ENCODE measurements around the gene PRKAG2. TPM values are rescaled to one million over a fixed set of nuclear protein-coding genes. Genes with fewer than 3 reads are reported as not detected.

Gene PRKAG2
- total and polyA plus RNA-seq, 10 donors = 15.8 to 50.9 (median 32.8) TPM

- Histone ChIP-seq H3K4me3 (no peak overlapping the region), H3K36me3 (peaks cover 0 to 8% (median 0%) of the 10 kb centered on the region in 6 donors), H3K9me3 (no peaks in the 10 kb centered on the region), H3K27ac (peak overlapping the region in 7 of 8 donors; percentile 41 to 84 (median 69)), H3K27me3 (replicated peaks in 1 of 7) (no peaks in the 10 kb centered on the region), H3K4me1 (peaks cover 0 to 40% (median 16%) of the 10 kb centered on the region in 6 donors)
- intact Hi-C loops (cut with DNase I; ENCODE audit: low total_unique reads) = no loop called here
- WGBS, 5 donors = 60 to 75% (median 67%) methylated on average over 16 of the region's 16 CpGs
- TF ChIP-seq POLR2AphosphoS5 (IDR thresholded peaks at IDR 0.05) (peak in 2 of 3 donors; percentile 52 to 64), CTCF (IDR thresholded peaks at IDR 0.05 in 8 of 11, conservative IDR thresholded peaks at IDR 0.05 in 3 of 11) (no peak), POLR2A (IDR thresholded peaks at IDR 0.05) (no peak)
- DNase-seq = no peak
Observed at GRCh38 chr7:151687523-151688235, 189.2 kb downstream of the PRKAG2 start.

- no peaks in the 10 kb centered on the region for H3K9me3 ChIP-seq
- WGBS, 5 donors = 64 to 84% (median 79%) methylated on average over 2 of the region's 2 CpGs
- peaks cover 0 to 8% (median 0%) of the 10 kb centered on the region in 6 donors for H3K36me3 ChIP-seq
- TF ChIP-seq CTCF (IDR thresholded peaks at IDR 0.05 in 8 of 11, conservative IDR thresholded peaks at IDR 0.05 in 3 of 11) = no peak
- TF ChIP-seq POLR2AphosphoS5 (IDR thresholded peaks at IDR 0.05) = no peak
- no peak for TF ChIP-seq POLR2A (IDR thresholded peaks at IDR 0.05)
- H3K4me1 ChIP-seq = peaks cover 0 to 40% (median 16%) of the 10 kb centered on the region in 6 donors
- DNase-seq = no peak
- no peaks in the 10 kb centered on the region for H3K27me3 ChIP-seq (replicated peaks in 1 of 7)
- H3K4me3 ChIP-seq = no peak overlapping the region
- H3K27ac ChIP-seq = peak overlapping the region in 7 of 8 donors; percentile 41 to 84 (median 69)
- intact Hi-C loops (cut with DNase I; ENCODE audit: low total_unique reads) = no loop called here
Observed at GRCh38 chr7:151686826-151687225, 190.1 kb downstream of the PRKAG2 start.

- WGBS, 5 donors = 67 to 83% (median 77%) methylated on average over 13 of the region's 13 CpGs
- H3K27ac ChIP-seq = peak overlapping the region in 5 of 8 donors; percentile 20 to 84 (median 69)
- no peak overlapping the region for H3K4me3 ChIP-seq
- H3K27me3 ChIP-seq (replicated peaks in 1 of 7) = no peaks in the 10 kb centered on the region
- no peaks in the 10 kb centered on the region for H3K9me3 ChIP-seq
- H3K4me1 ChIP-seq = peaks cover 0 to 40% (median 16%) of the 10 kb centered on the region in 6 donors
- peaks cover 0 to 8% (median 0%) of the 10 kb centered on the region in 6 donors for H3K36me3 ChIP-seq
- no peak for DNase-seq
- TF ChIP-seq POLR2A (IDR thresholded peaks at IDR 0.05) (no peak), POLR2AphosphoS5 (IDR thresholded peaks at IDR 0.05) (peak in 1 of 3 donors; percentile 37), CTCF (IDR thresholded peaks at IDR 0.05 in 8 of 11, conservative IDR thresholded peaks at IDR 0.05 in 3 of 11) (no peak)
- intact Hi-C loops (cut with DNase I; ENCODE audit: low total_unique reads) = no loop called here
Observed at GRCh38 chr7:151686016-151686766, 190.7 kb downstream of the PRKAG2 start.
